Measurements from ENCODE around the gene GABRB2.
"Not testable (repeated sequence)": the region's sequence is repeated elsewhere in the genome, so short reads cannot be mapped to it uniquely, and the experiment has no call there.

The GABRB2 gene

DNA sequence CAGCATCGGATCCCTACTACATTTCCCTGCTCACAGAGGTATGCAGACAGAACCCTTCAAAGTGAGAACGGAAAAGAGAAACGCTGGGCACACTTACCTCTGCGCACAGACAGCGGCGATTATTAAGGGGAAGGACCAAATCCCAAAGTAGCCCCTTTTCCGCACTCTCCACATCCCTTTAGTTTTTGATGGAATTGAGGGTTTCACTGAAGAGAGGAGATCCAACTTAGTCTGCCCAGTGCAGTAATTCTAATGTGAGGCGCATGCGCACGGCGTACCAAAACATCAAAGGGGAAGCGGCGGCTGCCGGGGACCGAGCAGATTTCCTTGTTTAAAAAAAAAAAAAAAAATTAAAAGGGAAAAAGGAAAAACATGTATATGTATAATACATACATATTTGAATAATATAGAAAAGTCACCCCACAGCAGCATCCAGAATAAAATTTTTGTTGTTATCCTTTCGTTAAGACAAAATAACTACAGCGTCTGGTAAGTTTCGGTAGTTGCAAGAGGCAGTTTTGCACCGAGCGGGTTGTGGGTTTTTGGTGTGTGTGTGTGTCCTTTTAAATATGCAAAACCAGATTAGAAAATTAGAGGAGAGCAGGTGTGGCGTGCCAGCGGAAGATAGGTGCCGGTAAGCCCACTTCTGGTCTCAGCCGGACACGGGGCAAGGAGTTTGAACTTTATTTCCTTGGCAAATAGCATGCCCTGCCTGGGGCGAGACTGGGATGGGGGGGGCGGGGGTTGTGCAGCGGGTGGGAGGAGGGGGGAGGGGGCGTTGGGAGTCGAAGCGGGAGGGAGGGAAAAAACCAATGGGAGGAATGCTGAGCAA, at the start of gene GABRB2:
TSS of gene GABRB2 (minus strand) at position 256 of the 832 bp plus-strand sequence. CDS start at position 174, 82 bp downstream.
- DNase-seq (ENCODE audit: low read depth) = no peak

DNA sequence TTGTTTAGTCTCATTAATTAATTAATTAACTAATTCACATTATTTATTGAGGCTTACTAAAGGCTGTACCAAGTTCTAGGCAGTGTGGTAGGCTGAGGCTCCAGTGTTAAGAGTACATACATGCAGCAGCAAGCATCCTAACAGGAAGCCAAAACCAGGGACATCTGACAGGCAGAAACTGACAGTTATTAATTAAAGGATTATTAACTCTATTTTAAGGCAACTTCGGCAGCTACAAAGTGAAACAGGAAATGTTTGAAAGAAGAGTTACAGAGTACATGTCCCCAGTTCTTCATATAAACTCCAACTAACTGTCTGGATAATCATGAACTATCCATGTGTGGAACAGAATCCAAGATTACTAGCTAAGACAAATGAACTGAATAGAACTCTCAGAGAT, 39.3 kb upstream of the GABRB2 start:
- no peak for DNase-seq (ENCODE audit: low read depth)

DNA sequence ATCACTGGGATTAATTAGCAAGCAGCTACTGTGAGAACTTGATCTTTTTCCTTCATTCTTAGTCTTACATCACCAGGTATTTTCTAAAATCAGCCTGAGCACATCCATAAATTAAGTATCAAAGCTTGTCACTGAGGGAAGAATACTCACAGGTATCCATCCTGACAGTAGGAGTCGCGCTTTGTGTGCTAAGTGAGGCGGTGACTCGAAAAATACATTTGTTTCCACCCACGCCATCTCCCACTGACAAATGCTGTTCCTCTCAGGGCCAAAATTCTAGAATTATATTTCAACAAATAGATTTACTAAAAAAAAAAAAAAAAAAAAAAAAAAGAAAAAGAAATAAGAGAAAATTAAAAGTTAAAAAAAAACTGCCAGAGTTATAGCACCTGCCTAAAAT, 34.1 kb upstream of the GABRB2 start:
- DNase-seq (ENCODE audit: low read depth) = no peak

DNA sequence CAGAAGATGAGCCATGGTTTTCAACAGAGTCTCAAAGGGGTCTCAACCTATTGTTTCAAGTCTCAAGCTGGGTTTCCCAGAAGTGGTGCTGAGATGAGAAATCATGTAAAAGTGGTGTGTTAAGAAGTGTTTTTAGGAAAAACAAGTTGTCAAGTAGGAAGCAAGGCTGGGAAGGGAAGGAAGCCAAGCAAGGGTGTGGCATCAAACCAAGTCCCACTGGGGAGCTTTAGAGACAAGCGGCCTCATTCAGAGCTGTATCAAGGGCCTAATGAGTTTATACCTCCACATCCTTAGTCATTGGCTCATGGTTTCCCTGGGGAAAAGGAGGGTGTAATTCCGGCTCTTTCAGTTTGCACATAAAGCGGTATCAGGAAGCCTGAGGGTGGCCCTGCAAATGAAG, 26.4 kb upstream of the GABRB2 start:
- DNase-seq (ENCODE audit: low read depth) = no peak

DNA sequence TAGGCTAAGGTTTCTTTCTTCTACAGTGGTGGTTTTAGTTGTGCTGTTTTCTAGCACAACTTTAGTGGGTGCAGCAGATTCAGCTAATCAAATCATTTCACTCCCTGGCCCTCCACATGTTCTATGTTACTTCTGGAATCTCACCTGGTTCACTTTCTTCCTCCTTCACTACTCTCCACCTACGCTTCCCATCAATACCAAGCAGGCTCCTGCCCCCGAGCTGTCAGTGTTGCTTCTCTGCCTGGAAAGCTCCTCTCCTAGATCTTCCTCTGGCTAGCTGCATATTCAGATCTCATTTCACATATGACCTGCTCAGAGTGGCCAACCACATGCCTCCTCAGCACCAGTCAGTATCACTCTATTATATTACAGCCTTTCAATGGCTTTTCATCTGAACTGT, 19.6 kb upstream of the GABRB2 start:
- no peak for DNase-seq (ENCODE audit: low read depth)

DNA sequence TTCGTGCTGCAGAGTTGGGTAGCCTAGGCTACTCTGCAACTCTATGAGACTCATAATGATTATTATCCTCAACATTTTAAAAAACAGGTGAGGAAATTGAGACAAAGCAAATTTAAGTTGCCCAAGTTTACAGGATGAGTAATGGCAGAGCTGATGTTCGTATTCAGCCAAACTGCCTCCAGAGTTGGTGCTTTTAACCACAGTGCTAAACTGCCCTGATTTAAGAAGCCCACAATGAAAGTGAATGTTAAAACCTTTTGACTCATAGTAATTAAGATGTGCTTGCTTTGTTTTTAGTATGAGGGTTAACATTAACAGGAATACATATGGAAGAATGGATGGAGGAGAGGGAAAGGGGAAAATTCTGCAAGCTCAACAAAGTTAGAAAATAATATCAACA, 15.9 kb upstream of the GABRB2 start:
- no peak for DNase-seq (ENCODE audit: low read depth)

DNA sequence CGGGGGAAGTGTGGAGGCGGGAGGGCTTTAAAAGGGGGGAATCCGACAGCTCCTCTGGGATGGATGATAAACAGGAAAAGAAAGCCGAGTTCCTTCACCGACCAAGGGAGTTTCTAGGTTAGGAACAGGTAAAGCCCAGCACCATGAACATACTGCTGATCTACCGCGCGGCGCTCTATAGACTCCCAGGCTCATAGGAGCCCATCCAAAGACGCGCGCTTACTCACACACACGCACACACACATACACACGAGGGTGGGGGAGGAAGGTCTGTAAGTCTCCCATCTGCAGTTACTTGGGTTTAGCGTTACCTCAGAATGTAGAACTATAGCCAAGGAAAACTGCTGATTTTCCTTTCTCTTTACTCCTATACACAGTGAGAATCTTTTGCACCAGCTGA, 2.6 kb upstream of the GABRB2 start:
- DNase-seq (ENCODE audit: low read depth) = no peak

DNA sequence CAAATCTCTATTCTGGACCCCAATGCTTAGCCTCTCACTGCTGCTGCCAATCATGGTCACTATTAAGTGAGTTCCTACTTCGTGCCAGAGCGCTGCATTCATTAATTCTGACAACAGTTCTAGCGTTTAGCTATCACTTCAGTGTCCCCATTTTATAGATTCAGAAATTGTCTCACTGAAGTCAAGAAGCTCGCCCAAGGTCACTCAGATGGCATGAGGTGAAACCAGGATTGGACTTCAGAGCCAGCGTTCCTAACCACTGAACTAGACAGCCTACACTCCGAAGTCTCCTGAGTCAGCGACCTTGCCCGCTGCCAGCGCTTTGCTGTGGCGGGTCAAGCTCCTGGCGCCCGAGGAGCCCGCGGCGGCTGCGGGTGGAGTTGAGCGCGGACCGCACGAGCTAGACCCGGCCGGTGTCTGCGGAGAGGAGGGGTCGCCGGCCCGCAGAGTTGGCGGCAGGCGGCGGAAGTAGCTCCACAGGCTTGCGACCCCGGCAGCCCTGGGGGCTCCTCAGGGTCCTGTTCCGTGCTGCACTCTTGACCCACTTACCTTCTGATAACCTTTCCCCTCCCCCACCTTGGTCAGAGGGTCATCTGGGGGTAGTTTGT, 2.1 kb upstream of the GABRB2 start:
- DNase-seq (ENCODE audit: low read depth) = no peak

DNA sequence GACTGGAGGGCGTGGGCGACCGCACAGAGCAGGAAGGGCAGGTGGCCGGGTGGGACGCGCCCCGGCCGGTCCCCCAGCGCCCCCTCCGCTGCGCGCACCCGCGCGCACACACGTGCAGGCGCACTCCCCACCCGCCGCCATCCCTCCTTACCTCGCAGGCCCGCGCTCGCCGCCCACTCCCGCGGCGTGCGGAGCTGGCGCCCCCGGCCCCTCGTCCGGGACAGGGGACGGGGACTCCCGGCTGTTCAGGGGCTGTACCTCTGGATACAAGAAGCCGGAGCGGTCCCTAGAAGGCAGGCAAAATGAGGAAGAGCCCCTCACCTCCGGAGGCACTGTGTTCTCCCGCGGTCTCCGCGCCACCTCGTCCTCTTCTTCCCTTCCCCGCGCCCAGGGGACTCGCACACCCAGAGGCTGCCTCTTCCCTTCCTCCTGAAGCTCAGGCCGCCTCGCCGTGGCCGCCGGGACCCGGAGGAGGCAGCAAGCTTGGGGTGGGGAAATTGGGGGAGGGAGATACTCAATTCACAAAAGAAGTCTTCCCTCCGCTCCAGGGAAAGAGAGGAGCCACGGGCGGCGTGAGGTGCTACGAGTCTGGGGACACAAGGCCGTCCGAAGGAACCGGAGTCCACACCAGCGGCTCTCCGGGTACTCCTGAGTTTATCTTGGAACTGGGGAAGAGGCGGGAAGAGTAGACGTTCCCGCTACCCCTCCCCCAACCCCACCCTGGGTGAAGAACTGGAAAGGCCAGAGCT, 1.4 kb upstream of the GABRB2 start:
- no peak for DNase-seq (ENCODE audit: low read depth)

DNA sequence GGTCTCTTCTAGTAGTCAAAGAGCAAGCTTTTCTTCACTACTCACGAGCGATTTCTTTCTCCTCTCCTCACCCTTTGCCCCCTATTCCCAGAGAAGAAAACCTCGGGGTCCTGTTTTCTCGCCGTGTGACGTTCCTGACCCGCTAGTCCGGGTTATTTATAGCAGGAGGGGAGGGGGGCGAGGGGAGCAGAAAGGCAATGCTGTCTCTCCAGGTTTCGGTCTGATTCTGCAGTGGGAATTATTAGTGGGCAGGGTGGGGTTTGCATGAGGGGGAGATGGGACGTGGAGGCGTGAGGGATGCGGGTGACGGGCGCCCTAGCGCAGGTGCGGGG, 847 bp upstream of the GABRB2 start:
- no peak for DNase-seq (ENCODE audit: low read depth)

DNA sequence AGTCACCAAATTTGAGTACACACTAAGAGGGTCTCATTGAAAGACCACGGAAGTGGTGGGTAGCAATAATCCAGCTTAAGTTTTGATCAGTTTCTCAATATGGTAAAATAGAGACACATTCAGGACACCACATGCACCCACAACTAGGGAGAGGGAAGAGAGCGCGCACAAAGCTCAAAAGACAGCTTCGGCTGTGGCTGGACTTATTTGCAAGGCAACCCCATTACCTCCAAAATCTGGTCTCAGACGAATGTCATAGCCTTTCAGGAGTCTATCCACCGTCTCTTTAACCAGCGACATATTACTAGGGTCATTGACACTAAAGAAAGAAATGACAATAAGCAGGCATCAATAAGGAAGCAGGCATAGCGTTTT, 443 bp downstream of the GABRB2 start:
- no peak for DNase-seq (ENCODE audit: low read depth)

DNA sequence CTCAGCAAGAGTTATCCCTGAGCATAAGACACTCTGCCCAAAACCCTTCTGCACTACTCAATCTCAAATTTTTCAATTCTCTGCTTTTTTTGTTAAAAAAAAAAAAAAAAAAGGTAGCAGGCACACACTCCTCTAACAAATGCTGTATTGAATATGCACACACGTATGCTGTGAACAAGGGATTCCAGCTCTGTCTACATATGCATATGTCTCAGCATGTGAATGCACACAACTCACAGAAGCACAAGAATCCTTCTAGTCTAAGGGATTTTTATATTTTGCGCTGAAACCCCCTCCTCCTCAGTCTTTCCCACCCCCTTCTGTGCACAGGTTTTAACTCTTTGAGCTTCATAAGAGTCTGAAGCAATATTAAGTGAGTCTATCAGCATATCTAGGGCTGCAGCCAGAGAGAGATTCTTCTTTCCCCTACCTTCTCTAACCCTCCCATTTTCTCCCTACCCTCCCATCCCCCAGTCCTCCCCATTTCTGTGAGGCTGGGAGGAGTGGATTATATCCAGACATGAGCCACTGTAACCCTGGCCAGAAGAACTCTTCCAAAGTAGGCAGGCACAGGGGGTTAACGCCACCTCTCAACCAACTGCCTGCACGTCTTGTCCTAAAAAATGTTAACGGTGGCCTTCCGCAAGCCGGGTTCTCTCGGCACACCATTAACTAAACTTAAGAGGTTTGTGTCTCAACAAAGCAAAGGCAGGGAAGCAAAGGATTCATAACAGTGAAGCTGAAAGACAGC, 1.0 kb downstream of the GABRB2 start:
- DNase-seq (ENCODE audit: low read depth) = no peak

DNA sequence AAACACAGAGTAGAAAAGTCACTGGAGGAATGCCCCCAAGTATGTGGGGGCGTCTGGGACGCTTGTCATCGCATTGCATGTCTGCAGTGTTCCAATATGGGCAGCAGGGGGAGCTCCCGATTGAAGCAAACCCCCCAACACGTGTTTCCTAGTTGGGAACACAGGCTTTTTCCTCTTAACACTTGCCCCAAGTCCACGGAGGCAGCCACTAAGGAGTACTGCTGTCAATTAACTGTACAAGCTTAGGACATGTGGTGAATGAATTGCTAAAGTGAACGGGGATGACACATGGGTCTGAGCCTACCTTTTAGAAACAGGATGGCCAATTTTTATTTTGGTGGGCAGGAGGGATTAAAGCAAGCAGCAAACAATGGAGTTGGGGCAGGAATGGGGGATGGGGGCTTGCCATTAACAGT, 2.2 kb downstream of the GABRB2 start:
- no peak for DNase-seq (ENCODE audit: low read depth)

DNA sequence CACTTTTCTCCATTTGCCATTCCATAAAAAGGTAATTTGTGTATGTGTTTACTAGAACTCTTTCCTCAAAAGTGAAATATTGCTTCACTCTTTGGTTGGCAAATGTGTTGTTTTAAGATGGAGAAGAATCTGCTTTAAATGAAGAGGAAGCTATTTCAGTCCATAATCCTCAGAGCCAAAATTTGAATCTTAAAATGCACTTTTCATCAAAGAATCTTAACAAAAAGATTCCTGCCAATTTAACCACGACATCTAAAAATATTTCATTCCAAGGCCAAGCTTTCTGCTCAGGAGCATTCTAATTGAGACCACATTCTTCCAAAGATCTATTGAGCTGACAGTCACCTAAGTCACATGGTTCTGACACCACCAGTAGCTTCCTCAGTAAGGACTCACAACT, 7.5 kb downstream of the GABRB2 start:
- no peak for DNase-seq (ENCODE audit: low read depth)

DNA sequence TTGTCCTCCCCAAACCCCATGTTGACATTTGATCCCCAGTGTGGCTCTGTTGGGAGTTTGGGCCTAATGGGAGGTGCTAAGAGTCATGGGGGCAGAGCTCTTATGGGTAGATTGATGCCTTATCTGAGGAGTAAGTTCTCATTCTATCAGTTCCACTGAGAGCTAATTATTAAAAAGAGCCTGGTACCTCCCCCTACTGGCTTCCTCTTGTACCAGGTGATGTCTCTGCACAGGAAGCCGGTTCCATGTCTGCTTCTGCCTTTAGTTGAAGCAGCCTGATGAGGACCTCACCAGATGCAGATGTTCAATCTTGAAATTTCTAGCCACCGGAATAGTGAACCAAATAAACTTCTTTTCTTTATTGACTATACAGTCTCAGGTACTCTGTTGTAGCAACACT, 10.8 kb downstream of the GABRB2 start:
- DNase-seq (ENCODE audit: low read depth) = no peak

DNA sequence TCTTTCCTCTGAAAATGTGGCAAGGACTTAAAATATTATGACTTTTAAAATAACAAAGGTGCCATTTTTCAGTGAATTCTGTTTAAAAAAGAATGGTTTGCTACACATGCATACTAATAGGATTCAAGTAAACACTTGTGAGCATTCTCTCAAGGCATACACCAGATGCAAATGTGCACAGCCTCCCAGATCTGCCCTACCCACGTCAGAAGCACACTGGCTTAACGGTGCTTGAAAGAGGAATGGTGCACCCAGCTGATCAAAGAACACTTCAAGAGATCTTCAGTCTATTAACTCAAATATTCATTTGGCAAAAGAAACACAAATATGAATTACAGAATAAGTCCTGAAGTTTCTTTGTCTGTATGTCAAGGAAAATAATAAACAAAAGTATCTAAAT, 15.8 kb downstream of the GABRB2 start:
- DNase-seq (ENCODE audit: low read depth) = no peak

DNA sequence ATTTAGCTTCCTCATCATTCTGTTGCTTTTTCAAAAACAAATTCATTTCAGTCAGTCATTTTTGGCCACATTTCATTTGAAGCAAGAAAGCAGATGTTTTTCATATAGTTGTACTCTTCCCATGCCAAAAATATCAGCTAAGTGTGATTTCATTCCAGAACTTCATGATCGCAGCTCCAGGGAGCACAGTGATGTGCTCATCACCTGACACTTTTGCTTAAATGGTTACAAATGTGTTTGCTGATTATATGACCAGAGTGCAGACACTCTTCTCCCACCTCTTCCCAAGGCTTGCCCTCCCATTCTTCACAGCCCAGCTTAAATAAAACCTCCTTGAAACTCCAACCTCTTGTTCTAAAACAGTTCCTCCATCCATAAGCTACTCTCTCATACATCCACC, 32.6 kb downstream of the GABRB2 start:
- no peak for DNase-seq (ENCODE audit: low read depth)

DNA sequence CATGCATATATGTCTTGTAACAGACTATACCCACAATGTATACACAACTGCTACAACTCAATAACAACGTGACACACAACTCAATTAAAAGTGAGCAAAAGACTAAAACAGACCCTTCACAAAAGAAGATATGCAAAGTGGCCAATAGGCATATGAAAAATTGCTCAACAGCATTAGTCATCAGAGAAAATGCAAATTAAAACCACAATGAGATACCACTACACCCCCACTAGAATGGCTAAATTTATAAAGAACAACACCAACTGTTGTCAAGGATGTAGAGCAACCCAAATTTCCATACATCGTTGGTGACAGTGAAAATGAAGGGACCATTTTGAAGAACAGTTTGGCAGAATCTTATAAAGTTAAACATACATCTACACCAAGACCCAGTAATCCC, 38.9 kb downstream of the GABRB2 start:
- DNase-seq (ENCODE audit: low read depth) = no peak

DNA sequence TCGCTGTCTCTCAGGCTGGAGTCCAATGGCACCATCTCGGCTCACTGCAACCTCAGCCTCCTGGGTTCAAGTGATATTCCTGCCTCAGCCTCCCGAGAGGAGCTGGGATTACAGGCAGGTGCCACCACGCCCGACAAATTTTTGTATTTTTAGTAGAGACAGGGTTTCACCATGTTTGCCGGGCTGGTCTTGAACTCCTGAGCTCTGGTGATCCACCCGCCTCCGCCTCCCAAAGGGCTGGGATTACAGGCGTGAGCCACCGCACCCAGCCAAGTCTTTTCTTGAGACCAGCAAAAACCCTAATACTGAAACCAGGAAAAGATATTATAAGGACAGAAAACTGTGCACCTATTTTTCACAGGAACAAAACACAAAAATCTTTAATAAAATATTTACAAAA, 41.4 kb downstream of the GABRB2 start:
- DNase-seq (ENCODE audit: low read depth) = not testable (repeated sequence)

DNA sequence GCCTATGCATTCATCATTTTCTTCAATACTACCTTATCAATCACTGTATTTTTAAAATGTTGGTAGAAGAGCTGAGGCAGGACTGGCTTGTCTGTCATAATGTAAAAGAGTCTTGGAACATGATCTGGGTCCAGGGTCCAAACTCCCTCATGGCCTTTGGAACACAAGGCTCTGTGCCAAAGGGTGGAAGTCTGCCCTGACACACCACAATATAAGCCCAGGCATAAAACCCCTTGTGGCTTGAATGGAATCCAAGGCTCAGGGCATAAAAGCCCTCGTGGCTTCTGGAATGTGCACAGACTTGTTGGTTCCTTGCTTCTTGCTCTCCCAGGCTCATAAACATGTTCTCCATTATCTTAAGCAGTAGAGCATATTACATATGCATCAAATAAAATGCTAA, 48.0 kb downstream of the GABRB2 start:
- DNase-seq (ENCODE audit: low read depth) = no peak

DNA sequence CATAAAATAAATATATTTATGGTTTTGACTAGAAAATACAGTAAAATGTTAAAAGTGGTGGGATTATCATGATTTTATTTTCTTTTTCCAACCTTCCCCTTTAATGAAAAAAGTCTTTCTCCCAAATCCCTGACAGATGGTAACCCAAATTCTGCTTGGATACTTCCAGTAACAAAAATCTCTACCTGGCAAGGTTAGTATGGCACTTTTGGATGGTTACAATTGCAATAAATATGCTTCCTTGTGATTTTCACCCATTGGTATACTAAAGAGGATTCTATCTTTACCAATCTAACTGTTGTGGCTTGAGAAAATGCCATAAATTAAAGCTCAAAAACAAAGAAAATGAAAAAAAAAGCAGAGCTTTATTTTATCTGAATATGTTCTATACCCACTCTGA, 62.8 kb downstream of the GABRB2 start:
- DNase-seq (ENCODE audit: low read depth) = no peak

DNA sequence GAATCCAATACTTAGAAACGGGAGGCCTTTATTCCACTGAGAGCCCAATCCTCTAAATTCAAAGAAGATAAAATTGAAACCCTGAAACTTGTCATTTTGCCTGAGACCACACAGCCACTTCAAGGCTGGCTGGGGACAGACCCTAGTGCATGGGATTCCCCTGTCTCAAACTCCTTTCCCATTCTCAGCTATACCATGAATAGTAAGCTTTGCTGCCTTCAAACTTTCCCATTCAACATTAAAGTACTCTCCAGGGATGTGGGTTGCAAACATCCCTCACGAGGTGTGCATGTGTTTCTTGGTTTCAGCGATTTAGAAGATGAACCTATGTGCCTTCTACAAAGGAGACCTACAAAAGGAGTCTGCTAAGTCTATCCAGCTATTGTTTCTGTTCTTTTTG, 64.6 kb downstream of the GABRB2 start:
- DNase-seq (ENCODE audit: low read depth) = no peak

All from T-helper 22 cell (primary cell).